Thymus (tissue), 11 donors: Measurements from ENCODE around the gene TBC1D14. TPM values are rescaled to one million over a fixed set of nuclear protein-coding genes. Genes with fewer than 3 reads are reported as not detected.

Experiments used
- DNase-seq, 9 donors: peaks; one replicate each; pipeline ENCODE4 v3.0.0-alpha.2; 2013; ENCODE audit warnings: low spot score in 9 of 9, low read depth in 6 of 9, missing footprints in 1 of 9
- H3K27ac ChIP-seq, 2 donors: one replicate each; pipeline ENCODE4 v1.5.1; 2013; ENCODE audit warnings: control low read depth in 1 of 2, low read depth in 1 of 2, low read length in 1 of 2, mild to moderate bottlenecking in 1 of 2, moderate library complexity in 1 of 2
- H3K27me3 ChIP-seq, 2 donors: one replicate each; pipeline ENCODE4 v1.5.1; 2013; ENCODE audit warnings: low read length in 1 of 2; ENCODE audit not compliant: control insufficient read depth in 2 of 2, insufficient read depth in 1 of 2
- H3K36me3 ChIP-seq, 2 donors: one replicate each; pipeline ENCODE4 v1.5.1; 2013; ENCODE audit warnings: low read length in 1 of 2, mild to moderate bottlenecking in 1 of 2, moderate library complexity in 1 of 2; ENCODE audit not compliant: control insufficient read depth in 2 of 2, insufficient read depth in 2 of 2
- H3K4me1 ChIP-seq, 2 donors: one replicate each; pipeline ENCODE4 v1.5.1; 2013; ENCODE audit warnings: low read length in 2 of 2; ENCODE audit not compliant: control insufficient read depth in 2 of 2, insufficient read depth in 2 of 2
- H3K4me3 ChIP-seq, 2 donors: one replicate each; pipeline ENCODE4 v1.5.1; 2013; ENCODE audit warnings: low read length in 2 of 2, control low read depth in 1 of 2, mild to moderate bottlenecking in 1 of 2
- H3K9me3 ChIP-seq, 2 donors: one replicate each; pipeline ENCODE4 v1.5.1; 2013; ENCODE audit warnings: low read length in 1 of 2, mild to moderate bottlenecking in 1 of 2; ENCODE audit not compliant: control insufficient read depth in 2 of 2, insufficient read depth in 1 of 2
- WGBS: extraction: QIAGEN DNeasy Blood & Tissue Kit; methylation state at CpG from one replicate; pipeline ENCODE4 v1.1.7; 2013; 5-methylcytosine and 5-hydroxymethylcytosine counted together
- polyA plus RNA-seq: library from polyadenylated mRNA; stranded (reverse); fragments of 200-250 nt; gene quantifications from one replicate; pipeline ENCODE4 v1.2.3, GENCODE V29; 2013
- total RNA-seq: library from RNA; stranded (reverse); fragments of 120-200 nt; gene quantifications from one replicate; pipeline ENCODE4 v1.2.4, GENCODE V29; 2013
- donor health status: healthy.

Gene TBC1D14
- total and polyA plus RNA-seq, 2 donors: 28.4 to 59.6 TPM

DNA sequence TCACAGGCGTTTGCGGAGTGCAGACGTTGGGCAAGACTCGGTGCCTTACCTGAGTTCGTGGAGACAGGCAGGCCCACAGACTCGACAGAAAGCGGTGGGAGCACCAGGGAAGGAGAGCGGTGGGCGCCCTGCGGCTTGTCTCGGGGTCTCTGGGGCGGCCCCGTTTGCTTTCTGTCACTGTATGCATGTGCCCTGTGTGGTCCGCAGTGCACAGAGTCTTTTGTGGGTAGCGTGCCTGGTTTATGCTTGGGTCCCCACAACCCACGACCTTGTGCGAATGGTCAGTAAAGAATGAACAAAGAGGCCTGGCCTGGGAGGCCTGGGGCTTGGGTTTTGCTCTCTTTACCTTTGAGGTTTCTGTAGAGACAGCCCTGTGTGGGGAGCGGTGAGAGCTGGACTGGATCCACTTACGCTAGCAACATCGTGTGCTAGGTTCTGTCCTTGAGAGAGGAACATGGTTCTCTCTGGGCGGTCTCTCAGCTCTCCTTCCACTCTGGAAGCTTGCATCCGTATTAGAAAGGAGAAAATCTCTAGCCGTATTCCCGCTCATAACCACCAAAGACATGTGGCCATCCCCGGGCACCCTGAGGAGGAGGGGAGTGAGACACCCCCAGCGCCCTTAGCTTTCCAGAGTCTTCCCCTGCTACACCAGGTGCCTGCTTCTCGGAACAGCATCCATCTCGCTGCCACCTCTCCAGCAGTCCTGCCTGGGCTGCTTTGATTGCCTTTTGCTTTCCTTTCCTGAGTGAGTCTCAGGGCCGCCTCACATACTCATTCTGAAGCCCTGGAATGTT is 134.7 kb downstream of the TBC1D14 start:
- peaks cover 0 to 3% of the 10 kb centered on the region in 2 donors for H3K36me3 ChIP-seq
- peaks cover 0 to 5% of the 10 kb centered on the region in 2 donors for H3K9me3 ChIP-seq
- H3K4me1 ChIP-seq: peaks cover 19 to 42% of the 10 kb centered on the region in 2 donors
- no peak for DNase-seq
- H3K4me3 ChIP-seq: peak overlapping the region; percentile 80 to 92
- peaks cover 20 to 31% of the 10 kb centered on the region in 2 donors for H3K27me3 ChIP-seq
- 48% methylated on average over 29 of the region's 29 CpGs for WGBS
- H3K27ac ChIP-seq: no peak overlapping the region

DNA sequence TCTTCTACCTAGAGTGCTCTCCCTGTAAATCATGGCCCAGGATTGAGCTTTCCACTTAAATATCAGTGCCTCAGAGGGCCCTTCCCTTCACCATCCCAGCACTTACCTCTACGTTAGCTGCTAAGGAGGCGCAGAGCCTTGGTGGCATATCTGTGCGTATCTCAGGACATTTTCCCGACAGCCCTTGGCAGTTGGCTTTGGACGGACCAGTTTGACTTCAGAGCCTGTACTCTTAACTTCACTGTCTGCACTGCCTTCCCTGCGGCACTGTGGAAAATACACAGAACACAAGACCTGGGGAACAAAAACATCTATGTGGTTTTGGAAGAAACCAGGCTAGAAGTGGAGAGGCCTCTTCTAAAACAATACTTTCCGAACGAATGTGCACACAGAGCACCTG is 135.9 kb downstream of the TBC1D14 start:
- DNase-seq: no peak
- Histone ChIP-seq H3K27me3 (peaks cover 20 to 28% of the 10 kb centered on the region in 2 donors), H3K9me3 (peaks cover 0 to 5% of the 10 kb centered on the region in 2 donors), H3K4me1 (peaks cover 19 to 42% of the 10 kb centered on the region in 2 donors), H3K27ac (no peak overlapping the region), H3K4me3 (no peak overlapping the region), H3K36me3 (peaks cover 0 to 3% of the 10 kb centered on the region in 2 donors)
- 94% methylated on average over 8 of the region's 8 CpGs for WGBS

DNA sequence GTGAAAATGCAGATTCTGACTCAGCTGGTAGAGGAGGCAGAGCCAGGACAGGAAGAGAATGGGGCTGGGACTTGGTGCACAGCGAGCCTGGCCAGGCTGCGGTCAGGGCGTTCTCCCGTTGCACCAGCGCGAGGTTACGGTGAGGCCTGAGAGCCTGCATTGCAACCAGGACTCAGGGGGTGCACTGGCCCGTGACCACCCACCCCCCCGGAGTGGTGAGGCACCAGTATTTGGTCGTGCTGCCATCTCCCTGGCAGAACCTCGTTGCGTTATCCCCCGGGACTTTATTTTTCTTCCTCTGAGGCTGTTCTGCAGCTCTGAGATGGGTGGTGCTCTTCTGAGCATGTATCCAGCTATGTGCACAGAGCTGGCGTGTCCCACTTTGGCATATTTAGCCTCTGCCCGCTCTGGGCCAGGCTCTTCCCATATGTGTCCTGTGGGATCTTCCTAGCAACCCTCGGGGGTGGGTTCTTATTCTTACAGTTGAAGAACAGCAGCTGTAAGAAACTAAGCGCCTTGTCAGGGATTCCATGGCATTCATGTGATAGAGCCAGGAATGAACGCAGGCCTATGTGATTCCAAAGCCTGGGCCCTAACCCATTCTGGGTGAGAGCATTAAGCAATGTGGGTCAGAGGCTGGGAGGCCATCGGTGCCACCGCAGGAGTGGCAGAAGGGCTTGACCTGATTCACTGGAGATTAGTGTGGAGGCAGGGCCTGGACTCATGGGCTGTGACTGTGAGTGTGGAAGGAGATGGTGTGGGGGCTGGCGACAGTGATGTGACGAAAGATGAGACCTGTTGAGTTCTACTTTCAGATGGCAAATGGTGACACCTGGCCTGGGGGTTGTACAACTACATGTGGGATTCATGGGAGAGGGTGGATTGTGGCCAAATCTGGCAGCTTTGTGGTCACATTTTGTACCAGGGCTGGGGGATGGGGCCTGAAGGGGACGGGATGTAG is 136.6 kb downstream of the TBC1D14 start:
- H3K9me3 ChIP-seq: peaks cover 0 to 5% of the 10 kb centered on the region in 2 donors
- H3K36me3 ChIP-seq: peaks cover 0 to 6% of the 10 kb centered on the region in 2 donors
- peaks cover 16 to 22% of the 10 kb centered on the region in 2 donors for H3K27me3 ChIP-seq
- H3K4me1 ChIP-seq: peaks cover 19 to 42% of the 10 kb centered on the region in 2 donors
- no peak overlapping the region for H3K27ac ChIP-seq
- no peak for DNase-seq
- no peak overlapping the region for H3K4me3 ChIP-seq
- 90% methylated on average over 23 of the region's 23 CpGs for WGBS

DNA sequence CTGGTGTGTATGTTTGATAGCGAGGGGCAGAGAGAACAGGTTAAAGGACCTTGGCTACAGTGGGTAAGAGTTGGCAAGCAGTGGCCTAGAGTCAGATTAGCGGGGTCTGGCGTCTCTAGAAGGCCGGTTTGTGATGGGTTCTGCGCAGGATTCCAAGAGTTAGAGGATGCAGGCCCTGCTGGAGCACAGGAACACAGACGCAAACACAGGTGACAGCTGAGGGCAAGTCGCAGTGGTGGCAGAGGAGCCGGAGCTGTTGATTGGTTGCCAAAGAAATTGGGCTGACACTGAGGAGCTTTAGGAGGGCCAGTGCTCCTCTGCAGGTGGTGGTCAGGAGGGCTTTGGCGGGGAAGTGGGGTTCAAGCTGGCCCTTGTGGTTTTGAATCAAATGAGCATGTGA is 137.3 kb downstream of the TBC1D14 start:
- Histone ChIP-seq H3K27me3 (peaks cover 10 to 14% of the 10 kb centered on the region in 2 donors), H3K27ac (no peak overlapping the region), H3K36me3 (peaks cover under 1 to 10% of the 10 kb centered on the region in 2 donors), H3K9me3 (peaks cover 0 to 1% of the 10 kb centered on the region in 2 donors), H3K4me3 (no peak overlapping the region), H3K4me1 (peaks cover 17 to 39% of the 10 kb centered on the region in 2 donors)
- WGBS: 90% methylated on average over 9 of the region's 9 CpGs
- no peak for DNase-seq

DNA sequence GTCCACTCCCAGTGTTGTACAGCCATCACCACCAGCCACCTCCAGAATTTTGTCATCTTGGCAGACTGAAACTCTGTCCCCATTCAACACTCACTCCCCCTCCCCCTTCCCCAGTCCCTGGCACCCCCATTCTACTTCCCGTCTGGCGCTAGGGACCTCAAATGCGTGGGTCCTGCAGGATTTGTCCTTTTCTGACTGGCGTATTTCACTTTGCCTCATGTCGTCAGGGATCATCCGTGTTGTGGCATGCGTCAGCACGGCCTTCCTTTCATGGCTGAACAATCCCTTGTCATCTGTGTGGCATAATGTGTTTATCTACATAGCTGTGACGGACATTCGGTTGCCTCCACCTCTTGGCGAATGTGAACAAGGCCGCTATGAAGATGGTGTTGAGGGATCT is 139.0 kb downstream of the TBC1D14 start:
- Histone ChIP-seq H3K27ac (no peak overlapping the region), H3K9me3 (no peaks in the 10 kb centered on the region), H3K4me3 (no peak overlapping the region), H3K36me3 (peaks cover 7 to 16% of the 10 kb centered on the region in 2 donors), H3K4me1 (peaks cover 22 to 49% of the 10 kb centered on the region in 2 donors), H3K27me3 (peaks cover 0 to 4% of the 10 kb centered on the region in 2 donors)
- 97% methylated on average over 12 of the region's 12 CpGs for WGBS
- DNase-seq: no peak

DNA sequence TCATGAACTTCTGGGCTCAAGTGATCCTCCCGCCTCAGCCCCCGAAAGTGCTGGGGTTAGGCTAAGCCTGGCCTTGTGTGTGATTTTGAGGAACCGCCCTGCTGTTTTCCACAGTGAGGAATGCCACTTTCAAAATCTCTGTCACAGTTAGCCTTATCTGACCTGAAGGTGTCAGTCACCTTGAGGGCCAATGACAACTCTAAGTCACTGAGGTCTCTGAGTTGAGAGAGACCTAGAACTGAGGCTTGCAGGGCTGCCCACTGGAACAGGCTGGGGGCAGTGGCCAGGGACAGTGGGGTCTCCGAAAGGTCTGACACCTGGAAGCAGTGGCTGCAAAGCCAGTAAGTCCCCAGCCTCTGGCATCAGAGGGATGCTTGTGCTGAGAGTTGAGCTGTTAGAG is 139.7 kb downstream of the TBC1D14 start:
- Histone ChIP-seq H3K4me1 (peaks cover 19 to 44% of the 10 kb centered on the region in 2 donors), H3K27ac (no peak overlapping the region)
- WGBS: over 99% methylated on average over 4 of the region's 4 CpGs

DNA sequence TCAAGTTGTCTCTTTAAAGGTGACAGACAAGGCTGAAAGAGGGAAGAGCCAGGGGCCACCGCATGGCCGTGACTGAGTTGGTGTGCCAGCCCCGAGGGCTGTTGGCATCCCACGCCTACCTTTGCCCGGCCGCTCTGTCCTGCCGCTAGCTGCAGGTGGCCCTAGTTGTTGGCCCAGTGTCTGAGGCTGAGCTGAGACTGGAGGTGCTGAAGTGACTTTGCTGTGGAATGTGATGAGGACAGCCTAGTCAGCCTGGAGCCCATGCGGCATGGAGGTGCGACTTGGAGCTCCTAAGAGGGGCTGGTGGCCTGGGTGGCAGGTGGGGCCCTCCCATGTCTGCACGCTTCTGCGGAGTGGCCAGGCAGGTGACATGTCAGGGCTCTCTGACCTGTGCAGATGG is 140.1 kb downstream of the TBC1D14 start:
- Histone ChIP-seq H3K27ac (no peak overlapping the region), H3K9me3 (no peaks in the 10 kb centered on the region), H3K36me3 (peaks cover 15 to 27% of the 10 kb centered on the region in 2 donors), H3K4me3 (no peak overlapping the region), H3K4me1 (peaks cover 16 to 40% of the 10 kb centered on the region in 2 donors), H3K27me3 (no peaks in the 10 kb centered on the region)
- no peak for DNase-seq
- 97% methylated on average over 11 of the region's 11 CpGs for WGBS

More for the DNA sequence above, 139.7 kb downstream of the TBC1D14 start:
- Histone ChIP-seq H3K4me3 (no peak overlapping the region), H3K36me3 (peaks cover 10 to 22% of the 10 kb centered on the region in 2 donors), H3K27me3 (no peaks in the 10 kb centered on the region), H3K9me3 (no peaks in the 10 kb centered on the region)
- no peak for DNase-seq

DNA sequence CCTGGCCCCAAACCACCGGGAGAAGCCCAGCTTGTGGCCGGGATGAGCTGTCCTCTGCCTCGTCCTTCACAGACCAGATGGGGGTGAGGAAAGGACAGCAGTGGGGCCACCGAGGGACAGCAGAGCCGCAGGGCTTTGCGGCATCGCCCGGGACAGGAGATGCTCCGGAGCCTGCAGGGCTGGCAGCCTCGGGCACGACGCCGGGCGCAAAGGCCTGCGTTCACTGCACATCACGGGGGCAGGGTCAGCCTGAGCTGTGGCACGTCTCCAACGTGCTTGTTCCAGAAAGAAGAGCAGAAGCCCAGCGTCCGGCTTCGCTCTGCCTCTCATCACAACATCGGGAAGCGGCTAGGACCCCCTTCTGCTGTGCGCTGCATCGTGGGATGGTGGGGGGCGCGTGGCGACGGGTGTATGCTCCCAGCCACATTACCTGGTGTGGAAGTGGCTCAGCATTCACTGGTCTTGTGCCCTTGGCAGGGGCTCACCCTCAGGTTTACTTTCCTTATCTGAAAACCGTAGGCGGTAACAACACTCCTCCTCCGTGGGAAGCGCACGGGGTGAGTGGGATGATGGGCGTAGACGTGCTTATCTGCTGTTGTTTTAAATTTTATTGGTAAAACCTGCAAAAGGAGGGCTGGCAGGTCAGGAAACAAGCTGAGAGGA is 141.0 kb downstream of the TBC1D14 start:
- DNase-seq: no peak
- Histone ChIP-seq H3K4me1 (peaks cover 15 to 31% of the 10 kb centered on the region in 2 donors), H3K36me3 (peaks cover 22 to 35% of the 10 kb centered on the region in 2 donors), H3K9me3 (no peaks in the 10 kb centered on the region), H3K27me3 (no peaks in the 10 kb centered on the region), H3K4me3 (no peak overlapping the region), H3K27ac (no peak overlapping the region)
- WGBS: 97% methylated on average over 36 of the region's 36 CpGs
